ENCODE measurements around the gene FCGR1A.
"Not testable (repeated sequence)": the region's sequence is repeated elsewhere in the genome, so short reads cannot be mapped to it uniquely, and the experiment has no call there.

- not testable (repeated sequence) for TF ChIP-seq CTCF, POLR2A (IDR thresholded peaks at IDR 0.05)
Measured at GRCh38 chr1:149762294-149762693, 20.2 kb upstream of the FCGR1A start.
